GM19468 (cell line): ENCODE data around the gene KMT2E.
"Not testable (repeated sequence)": the region's sequence is repeated elsewhere in the genome, so short reads cannot be mapped to it uniquely, and the experiment has no call there.

Experiments
- ATAC-seq: cut with Tn5 transposase; IDR thresholded peaks from one replicate; pipeline ENCODE4 v1.9.1; 2021; ENCODE audit warnings: mild to moderate bottlenecking, moderate library complexity, moderate number of reproducible peaks; ENCODE audit not compliant: unreplicated experiment; ENCODE audit errors: extremely low read depth

Gene KMT2E

GRCh38 chr7:104980841-104981671 is 32.9 kb upstream of the KMT2E start:
- ATAC-seq = no peak

DNA sequence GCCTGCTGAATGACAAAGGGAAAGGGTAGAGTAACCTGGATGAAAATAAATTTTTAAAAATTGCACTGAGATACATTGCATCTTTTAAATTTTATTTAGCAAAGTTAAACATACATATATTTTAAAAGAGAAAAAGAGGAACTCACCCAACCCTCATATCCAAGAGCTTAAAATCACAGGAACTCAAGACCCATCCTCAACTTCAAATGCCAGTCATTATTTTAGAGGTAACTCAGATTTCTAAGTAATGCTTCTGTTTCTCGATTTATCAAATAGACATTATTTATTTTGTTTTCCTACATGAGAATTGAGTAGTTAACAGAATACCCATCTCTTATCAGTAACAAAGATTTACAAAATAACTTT is 32.4 kb upstream of the KMT2E start:
- ATAC-seq = no peak

DNA sequence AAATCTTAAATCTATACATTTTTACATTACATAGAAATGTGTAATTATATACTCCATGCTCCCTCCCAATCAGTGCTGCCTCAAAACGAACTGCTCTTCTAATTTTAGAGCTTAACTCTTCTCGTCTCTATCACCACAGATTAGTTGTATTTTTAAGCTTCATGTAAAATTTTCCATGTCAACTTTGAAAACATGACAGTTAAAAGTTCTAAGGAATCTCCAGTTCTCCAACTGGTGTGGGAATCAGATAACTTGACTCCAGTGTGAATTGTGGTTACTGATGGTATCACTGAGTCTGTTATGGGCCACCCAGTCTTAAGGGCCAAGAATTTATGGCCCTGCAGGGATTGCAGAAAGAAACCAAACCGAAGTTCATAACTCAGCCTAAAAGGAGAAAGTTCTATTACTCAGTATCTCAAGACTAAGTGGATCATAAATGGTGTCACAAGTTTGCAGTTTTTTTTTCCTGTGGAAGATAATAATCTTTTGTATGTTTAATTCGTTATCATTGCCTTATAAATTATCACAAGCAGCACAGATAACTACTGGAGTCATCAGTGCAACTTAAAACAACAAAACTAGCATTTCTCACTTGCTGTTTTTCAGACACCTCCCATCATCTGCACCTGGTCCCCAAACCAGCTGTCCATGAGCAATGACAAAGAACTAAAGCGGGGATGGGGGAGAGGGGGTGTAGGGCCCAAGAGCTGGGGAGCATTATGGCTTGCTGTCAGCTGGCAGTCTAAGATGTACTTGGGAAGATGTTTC is 31.5 kb upstream of the KMT2E start:
- no peak for ATAC-seq

DNA sequence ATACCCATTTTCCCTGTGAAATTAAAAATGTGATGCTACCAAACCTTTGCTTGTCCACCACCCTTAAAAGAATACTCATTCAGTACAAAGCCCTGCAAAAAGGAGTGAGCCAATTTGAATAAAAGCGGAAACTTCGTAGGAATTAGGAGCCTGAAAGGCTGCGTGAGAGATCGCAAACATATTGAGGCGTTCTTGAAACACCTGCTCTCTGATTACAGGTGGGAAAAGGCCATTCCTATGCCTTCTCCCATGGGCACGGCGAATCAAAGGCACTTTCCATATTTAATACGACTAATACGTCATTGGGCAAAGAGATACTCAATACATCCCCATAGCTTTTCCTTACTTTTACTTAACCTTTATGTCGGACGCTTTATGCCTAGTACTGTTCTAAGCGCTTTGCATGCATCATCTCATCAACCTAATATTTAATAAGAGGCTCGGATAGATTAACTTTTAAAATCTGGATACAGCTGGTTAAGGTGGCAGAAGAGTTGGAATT is 30.9 kb upstream of the KMT2E start:
- ATAC-seq = no peak

DNA sequence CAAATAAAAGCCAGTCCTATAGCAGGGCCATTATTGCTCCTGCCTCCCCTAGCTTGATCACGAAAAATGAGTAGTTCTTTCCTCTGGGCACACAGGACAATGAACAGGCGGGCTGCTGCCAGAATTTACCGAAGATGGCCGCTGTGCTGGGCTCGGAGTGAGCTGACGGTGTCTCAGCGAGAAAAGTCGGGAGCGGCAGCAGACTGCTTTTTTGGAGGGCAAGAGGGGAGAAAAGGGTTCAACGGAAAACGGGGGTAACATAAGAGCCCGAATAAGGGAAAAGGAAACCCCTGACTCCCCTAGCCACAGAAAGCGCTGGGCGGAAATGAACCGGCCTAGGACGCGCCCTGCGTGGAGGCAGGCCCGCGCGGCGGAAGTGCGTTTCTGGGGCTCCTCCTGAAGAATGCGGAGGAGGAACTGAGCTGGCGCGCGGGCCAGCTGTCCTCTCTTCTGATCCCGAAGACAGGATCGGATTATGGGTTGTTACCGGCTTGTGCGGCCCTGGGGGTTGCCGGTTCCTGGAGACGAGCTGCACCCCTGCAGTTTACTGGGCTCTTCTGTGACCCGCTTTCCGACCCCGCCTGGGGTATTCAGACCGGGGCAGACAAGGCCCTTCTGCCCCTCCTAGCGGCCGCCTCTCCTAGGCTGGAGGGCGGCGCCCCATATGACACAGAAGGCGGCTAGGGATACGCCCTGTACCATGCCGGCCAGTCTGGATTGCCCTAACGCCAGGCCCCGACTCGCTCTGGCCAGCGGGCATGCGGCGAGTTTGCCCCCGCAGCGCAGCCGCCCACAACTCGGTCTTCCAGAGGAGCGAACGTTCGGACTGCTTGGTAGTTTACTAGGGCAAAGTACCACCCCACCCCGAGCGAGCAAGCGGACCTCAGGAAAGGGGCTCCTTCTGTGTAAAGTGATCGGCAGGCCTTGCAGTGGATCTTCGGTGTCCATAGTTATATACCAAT is 30.1 kb upstream of the KMT2E start:
- peak; percentile 95 for ATAC-seq

DNA sequence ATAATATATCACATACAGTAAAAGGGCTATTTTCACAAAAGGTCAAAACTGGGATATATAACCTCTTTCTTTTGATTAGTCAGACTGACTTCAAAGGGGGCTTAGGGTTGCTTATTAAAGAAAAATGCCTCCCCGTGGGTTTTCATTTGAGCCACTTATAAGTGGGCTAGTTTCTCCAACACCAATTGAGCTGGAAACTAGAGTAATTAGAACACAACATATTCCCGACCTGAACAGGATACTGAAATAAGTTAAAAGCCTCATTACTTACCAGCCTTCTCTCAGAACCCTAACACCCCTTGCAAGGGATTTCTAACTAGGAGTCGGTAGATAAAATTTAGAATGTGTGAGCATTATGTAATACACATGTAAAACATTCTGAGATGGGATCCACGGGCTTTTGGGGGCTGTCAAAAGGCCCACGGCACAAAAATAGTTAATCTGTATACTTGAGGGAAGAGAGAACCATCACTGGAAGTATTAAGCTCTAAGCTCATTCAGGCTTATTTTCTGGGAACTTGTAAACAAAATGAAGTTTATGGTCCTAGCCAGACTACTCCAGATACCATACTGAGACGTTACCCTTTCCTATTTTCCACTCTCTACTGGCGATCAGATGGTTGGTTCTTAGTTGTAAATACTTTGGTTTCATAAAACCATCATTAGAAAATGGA is 29.3 kb upstream of the KMT2E start:
- no peak for ATAC-seq

- no peak for ATAC-seq
Measured at GRCh38 chr7:104985259-104985617, 28.8 kb upstream of the KMT2E start.

DNA sequence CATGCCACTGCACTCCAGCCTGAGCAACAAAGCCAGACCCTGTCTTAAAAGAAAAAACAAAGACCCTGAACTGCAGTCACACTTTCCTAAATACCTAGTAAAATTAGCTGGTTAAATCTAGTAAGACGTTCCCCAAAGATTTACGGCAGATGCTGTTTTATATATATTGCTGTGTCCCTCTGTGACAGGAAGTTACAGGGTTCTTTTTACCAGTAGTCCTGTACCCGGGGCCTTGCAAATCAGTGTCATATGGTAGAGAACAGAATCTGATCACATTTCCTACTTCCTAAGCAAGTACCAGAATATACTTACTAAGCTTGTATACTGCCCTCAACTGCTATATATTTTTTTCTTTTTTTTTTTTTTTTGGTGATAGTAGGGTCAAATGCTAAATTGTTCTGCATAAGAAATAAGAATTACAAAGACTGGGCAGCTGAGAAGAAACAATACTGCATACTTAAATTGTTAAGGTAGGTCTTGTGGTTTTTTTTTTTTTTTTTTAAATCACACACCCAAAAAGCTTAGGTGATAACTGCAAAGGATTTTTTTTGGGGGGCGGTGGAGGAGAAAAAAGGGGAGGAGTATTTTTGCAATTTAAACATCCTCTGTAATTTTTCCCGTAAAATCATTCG is 27.3 kb upstream of the KMT2E start:
- no peak for ATAC-seq

GRCh38 chr7:104987403-104987802 is 26.6 kb upstream of the KMT2E start:
- ATAC-seq = not testable (repeated sequence)

DNA sequence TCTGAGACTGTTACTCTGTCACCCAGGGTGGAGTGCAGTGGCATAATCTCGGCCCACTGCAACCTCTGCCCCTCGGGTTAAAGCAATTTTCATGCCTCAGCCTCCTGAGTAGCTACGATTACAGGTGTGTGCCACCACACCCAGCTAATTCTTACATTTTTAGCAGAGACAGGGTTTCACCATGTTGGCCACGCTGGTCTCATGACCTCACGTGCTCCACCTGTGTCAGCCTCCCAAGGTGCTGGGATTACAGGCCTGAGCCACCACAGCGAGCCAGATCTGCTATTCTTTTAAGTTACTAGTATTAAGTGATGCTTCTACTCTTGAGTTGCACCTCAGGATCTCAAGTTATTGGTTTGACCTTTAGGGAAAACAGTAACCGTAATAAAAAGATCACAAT is 23.0 kb upstream of the KMT2E start:
- ATAC-seq = no peak

- no peak for ATAC-seq
Measured at GRCh38 chr7:104992306-104992705, 21.7 kb upstream of the KMT2E start.

DNA sequence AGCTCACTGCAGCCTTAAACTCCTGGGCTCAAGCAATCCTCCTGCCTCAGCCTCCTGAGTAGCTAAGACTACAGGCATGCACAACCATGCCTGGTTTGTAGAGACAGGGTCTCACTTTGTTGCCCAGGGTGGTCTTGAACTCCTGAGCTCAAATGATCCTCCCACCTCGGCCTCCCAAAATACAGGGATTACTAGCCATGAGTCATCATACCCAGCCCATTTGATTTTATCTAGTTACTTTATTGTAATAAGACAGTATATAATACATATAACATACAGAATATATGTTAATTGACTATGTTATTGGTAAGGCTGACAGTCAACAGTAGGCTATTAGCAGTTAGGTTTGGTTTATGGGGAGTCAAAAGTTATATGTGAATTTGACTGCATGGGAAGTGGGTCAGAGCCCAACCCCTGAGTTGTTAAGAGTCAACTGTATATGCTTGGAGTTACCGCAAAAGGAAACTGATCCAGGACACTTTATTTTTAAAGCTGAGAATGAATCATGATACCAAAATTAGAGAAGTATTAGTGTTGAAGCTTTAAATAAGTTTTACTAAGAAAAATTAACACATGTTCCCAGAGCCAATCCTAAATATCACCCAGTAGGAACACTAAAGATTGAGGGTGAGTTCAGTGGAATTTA is 20.7 kb upstream of the KMT2E start:
- no peak for ATAC-seq

DNA sequence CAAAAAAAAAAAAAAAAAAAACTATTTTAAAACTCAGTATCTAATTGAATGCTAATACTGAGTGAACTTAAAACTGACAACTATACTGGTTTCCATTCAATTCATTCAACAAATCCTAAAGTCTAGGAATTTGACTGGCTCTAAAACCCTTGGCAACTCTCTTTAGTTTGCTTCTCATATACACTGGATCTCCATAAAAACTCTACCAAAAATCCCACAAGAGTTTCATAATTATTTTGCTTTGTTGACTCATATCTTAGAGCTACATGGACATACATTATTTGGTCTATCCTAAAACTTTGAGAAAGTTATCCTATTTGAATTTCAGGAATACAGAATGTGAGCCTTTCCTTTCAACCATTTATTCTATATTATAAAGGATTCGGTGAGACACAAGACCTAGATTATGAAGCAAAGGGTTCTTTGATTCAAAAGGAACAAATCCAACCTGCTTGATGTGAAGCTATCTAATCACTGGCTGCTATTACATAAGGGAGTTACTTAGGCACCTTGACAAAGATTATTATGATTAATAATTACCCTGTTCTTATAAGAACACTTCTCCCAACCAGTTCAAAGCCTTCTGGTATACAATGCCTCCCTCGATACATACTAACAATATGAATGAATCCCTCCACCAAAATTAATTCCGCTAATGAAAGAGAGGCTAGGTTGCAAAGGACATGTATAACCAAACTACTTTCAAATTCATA is 15.8 kb upstream of the KMT2E start:
- ATAC-seq = no peak

GRCh38 chr7:105000200-105000599 is 13.8 kb upstream of the KMT2E start:
- no peak for ATAC-seq

- no peak for ATAC-seq
Measured at GRCh38 chr7:105000927-105001336, 13.1 kb upstream of the KMT2E start.

DNA sequence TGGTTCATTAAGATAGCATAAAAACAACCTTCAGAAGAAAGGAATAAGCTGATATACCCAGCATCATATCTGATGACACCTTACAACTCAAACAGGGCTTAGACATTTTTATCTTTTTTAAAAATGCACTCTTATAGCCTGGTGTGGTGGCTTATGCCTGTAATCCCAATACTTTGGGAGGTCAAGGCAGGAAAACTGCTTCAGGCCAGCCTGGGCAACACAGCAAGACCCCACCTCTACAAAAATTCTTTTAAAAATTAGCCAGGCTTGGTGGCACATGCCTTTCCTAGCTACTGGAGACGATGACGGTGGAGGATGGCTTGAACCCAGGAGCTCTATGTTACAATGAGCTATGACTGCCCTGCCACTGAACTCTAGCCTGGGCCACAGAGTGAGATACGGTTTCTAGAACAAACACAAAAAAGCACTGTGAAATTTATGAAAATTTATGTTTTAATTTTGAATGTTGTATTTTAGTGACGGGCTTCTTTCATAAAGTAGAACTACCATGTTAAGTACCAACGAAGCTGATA is 12.3 kb upstream of the KMT2E start:
- ATAC-seq = no peak

GRCh38 chr7:105003275-105003674 is 10.7 kb upstream of the KMT2E start:
- no peak for ATAC-seq

- ATAC-seq = no peak
Measured at GRCh38 chr7:105003872-105004510, 10.0 kb upstream of the KMT2E start.
